ENCODE results near the gene RNU1-2. TPM values are rescaled to one million over a fixed set of nuclear protein-coding genes. Genes with fewer than 3 reads are reported as not detected.
"Not testable (repeated sequence)": the region's sequence is repeated elsewhere in the genome, so short reads cannot be mapped to it uniquely, and the experiment has no call there.

Gene RNU1-2
- under 1 TPM; under 0.01 TPM for total RNA-seq

GRCh38 chr1:16895598-16896315, at the start of gene RNU1-2:
Gene RNU1-2, plus strand, starts transcription at chr1:16895980.
- not testable (repeated sequence) for TF ChIP-seq CTCF (IDR thresholded peaks at IDR 0.05; ENCODE audit: low read depth)

- no peak for TF ChIP-seq CTCF (IDR thresholded peaks at IDR 0.05; ENCODE audit: low read depth)
Measured at GRCh38 chr1:16882986-16883385, 12.8 kb upstream of the RNU1-2 start.

GRCh38 chr1:16886860-16887605, 8.7 kb upstream of the RNU1-2 start:
- no peak for TF ChIP-seq CTCF (IDR thresholded peaks at IDR 0.05; ENCODE audit: low read depth)

- no peak for TF ChIP-seq CTCF (IDR thresholded peaks at IDR 0.05; ENCODE audit: low read depth)
Measured at GRCh38 chr1:16888860-16889816, 6.6 kb upstream of the RNU1-2 start.

GRCh38 chr1:16900751-16901150, 5.0 kb downstream of the RNU1-2 start:
- TF ChIP-seq CTCF (IDR thresholded peaks at IDR 0.05; ENCODE audit: low read depth): no peak

GRCh38 chr1:16903054-16903453, 7.3 kb downstream of the RNU1-2 start:
- no peak for TF ChIP-seq CTCF (IDR thresholded peaks at IDR 0.05; ENCODE audit: low read depth)

- TF ChIP-seq CTCF (IDR thresholded peaks at IDR 0.05; ENCODE audit: low read depth): no peak
Measured at GRCh38 chr1:16903458-16903796, 7.6 kb downstream of the RNU1-2 start.

Measured in subcutaneous adipose tissue (tissue), 4 donors.